ENCODE results near the gene SELENOF. TPM values are rescaled to one million over a fixed set of nuclear protein-coding genes. Genes with fewer than 3 reads are reported as not detected.
A peak's percentile ranks its signal among the peaks of the same experiment; 100 is the strongest.
"Not testable (repeated sequence)": the region's sequence is repeated elsewhere in the genome, so short reads cannot be mapped to it uniquely, and the experiment has no call there.

The SELENOF gene
- total RNA-seq, 1 donor from 2014 or later: 71.7 TPM

DNA sequence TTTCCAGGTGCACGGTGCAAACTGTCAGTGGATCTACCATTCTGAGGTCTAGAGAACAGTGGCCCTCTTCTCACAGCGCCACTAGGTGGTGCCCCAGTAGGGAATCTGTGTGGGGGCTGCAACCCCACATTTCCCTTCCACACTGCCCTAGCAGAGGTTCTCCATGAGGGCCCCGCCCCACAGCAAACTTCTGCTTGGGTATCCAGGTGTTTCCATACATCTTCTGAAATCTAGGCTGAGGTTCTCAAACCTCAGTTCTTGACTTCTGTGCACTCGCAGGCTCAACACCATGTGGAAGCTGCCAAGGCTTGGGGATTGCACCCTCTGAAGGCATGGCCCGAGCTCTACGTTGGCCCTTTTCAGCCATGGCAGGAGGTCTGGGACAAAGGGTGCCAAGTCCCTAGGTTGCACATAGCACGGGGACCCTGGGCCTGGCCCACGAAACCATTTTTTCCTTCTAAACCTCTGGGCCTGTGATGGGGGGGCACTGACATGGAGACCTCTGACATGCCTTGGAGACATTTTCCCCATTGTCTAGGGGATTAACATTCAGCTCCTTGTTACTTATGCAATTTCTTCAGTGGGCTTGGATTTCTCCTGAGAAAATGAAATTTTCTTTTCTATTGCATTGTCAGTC, 10.5 kb upstream of the SELENOF start:
- intact Hi-C loops (cut with micrococcal nuclease): no loop called here
- ATAC-seq (no peak), DNase-seq (no peak)

DNA sequence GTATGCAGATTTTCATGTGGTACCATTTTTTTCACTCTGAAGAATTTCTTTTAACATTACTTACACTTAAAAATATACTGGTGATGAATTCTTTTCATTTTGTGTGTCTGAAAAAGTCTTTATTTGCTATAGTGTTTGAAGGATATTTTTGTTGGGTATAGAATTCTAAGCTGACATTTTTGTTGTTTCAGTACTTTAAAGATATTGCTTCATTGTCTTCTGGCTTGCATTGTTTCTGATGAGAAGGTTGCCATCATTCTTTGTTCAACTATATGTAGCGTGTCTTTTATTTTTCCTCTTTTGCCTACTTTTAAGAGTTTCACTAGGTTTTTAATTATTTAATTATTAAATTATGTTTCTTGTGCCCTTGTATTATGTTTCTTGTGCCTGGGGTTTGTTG, 8.5 kb upstream of the SELENOF start:
- no peak for DNase-seq
- no peak for ATAC-seq
- intact Hi-C loops (cut with micrococcal nuclease): no loop called here

DNA sequence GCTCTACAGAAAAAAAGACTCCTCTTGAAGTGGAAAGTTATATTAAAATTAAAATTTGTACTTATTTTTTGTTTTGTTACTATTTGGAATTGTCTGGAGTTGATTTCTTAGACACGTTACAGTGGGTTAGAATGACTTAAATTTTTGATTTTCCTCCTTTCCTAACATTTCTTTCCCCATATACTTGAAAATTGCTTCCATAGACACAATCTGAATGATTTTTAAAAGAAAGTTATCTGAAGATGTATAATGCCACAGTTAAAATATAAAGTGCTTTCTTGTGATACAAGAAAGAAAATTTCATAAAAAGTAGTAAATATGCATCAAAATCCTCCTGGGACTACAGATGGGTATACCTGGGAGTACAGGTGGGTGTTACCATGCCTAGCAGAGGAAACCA, 2.8 kb upstream of the SELENOF start:
- no peak for ATAC-seq
- intact Hi-C loops (cut with micrococcal nuclease): no loop called here
- no peak for DNase-seq

DNA sequence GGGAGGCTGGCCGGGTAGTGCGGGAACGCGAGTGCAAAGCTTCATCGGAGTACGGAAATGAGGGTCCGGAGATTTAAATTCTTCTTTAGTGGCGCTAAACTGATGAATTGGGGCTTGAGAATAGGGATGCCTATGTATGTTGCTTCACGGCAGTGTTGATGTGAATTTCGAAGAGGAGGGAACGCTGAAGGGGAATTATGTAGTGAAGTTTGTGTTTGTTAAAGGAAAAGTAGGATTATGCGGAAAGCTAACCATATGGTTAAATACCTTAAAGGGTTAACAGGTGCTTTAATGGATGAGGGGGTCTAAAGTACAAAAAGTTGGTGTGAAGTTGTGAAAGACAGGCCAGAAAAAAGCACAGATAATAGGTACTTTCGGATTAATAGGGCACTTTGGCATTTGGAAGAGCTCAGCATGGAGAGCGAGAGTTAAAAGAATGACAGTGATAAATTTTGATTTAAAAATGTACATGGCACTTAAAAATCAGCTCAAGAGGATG, 1.9 kb upstream of the SELENOF start:
- DNase-seq: no peak
- intact Hi-C loops (cut with micrococcal nuclease): no loop called here
- no peak for ATAC-seq

DNA sequence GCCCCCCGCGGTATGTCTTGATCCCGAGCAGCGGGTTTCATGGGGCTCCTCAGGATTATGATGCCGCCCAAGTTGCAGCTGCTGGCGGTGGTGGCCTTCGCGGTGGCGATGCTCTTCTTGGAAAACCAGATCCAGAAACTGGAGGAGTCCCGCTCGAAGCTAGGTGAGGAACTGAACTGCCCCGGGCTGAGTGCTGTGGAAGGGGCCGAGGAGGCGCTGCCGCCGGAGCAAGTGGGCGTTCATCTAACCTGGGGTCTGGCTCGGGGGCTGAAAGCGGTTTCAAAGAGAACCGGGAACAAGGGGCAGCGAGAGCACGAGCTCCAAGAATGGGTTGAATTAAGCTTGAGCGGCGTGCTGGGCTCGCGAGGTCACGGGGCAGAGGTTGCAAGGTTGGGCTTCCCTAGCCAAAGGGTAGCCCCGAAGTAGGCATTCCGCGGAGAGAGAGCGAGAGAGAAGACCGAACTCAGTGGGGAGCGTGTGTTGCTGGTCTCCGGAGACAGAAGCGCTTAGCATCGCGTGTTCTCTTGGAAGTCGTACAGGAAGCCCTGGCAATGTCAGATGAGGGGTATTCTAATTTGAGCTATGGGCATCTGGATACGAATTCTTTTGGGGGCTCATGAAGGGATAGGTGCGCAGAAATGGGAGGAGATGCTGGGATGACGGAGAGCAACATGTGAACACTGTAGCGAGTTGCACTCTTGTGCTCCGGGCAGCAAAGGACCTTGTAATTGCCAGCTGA, 1.2 kb upstream of the SELENOF start:
- intact Hi-C loops (cut with micrococcal nuclease): no loop called here
- ATAC-seq: peak; percentile 49
- peak; percentile 59 for DNase-seq

DNA sequence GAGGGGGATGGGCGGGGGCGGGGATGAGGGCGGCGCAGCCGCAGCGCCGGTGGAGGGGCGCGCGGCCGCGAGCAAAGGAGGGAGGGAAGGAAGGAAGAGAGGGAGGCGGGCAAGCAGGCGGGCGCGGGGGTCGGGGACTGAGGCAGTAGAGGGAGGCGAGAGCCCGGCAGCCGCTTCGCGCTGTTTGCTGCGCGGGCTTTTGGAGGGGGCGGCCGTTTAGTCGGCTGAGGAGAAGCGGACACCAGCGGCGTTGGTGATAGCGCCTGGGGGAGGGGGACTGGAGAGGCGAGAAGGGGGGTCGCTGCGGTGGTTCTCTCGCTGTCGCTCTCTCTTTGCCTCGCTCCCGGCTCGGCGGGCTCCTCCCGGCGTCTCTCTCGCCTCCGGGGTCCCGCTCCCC, 673 bp upstream of the SELENOF start, which contains the start of gene HS2ST1:
HS2ST1 (plus strand) TSS at position 35 of the 397 bp plus-strand sequence.
- intact Hi-C loops (cut with micrococcal nuclease): no loop called here
- DNase-seq (no peak), ATAC-seq (no peak)

DNA sequence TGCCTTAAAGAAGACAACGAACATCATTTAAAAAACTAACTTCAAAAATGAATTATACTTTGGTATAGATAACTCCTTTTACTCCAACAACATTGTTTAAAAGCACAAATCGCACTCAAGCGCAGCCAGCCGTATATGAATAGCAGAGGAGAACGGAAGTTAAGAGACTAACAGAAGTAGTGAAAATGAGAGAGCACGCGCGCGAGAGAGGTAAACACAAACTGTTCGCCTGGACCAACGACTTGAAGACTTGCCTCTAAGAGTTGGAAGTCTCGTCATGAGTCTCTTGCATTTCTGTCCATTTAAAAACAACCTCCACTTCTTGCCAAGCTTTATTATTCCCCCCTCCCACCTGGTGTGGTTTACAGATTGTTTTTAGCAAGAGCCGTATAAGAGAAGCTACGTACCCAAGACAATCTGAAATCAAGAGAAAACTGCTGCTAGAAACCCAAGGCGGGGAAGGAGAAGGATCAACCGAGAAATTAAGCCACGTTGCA, 479 bp downstream of the SELENOF start:
- ATAC-seq (no peak), DNase-seq (no peak)
- intact Hi-C loops (cut with micrococcal nuclease): no loop called here

DNA sequence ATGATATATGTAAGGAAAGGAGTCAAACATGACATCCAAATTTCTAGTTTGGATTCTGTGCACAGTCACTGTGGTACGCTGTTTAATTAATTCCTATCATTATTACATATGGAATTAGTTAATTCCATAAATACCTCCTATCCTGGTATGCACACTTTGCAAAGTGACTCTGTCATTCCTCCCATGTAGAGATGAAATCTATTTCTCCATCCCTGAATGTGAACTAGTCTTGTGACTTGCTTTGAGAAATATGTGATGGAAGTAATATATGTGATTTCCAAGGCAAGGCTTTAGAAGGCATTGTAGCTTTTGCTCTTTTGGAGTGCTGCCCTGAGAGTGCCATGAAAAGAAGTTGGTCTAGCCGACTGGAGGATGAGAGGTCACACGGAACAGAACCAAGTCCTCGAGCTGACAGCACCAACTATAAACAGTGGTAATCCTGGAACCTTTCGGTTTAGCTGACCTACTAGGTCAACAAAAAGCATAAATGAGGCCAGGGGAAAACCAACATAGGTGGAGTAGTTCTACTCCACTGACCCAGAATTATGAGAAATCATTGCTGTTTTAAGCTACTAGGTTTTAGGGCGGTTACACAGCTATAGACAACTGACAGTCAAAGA, 1.5 kb downstream of the SELENOF start:
- intact Hi-C loops (cut with micrococcal nuclease): no loop called here
- DNase-seq: no peak
- ATAC-seq: no peak

DNA sequence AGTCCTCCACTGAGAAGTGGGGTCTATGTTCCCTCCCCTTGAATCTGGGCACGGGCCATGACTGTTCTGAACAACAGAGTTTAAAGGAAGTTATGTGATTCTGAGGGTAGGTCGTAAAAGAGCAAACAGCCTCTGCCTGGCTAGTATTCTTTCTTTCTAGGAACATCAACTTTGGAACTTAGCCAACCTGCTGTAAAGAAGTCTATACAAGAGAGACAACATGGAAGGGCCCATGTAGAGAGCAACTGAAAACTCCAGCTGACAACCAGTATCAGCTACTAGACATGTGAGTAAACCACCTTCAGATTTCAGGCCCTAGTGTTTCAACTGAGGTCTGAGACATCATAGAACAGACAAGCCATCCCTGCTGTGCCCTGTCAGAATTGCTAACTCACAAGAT, 7.5 kb downstream of the SELENOF start:
- DNase-seq: no peak
- intact Hi-C loops (cut with micrococcal nuclease): no loop called here
- no peak for ATAC-seq

DNA sequence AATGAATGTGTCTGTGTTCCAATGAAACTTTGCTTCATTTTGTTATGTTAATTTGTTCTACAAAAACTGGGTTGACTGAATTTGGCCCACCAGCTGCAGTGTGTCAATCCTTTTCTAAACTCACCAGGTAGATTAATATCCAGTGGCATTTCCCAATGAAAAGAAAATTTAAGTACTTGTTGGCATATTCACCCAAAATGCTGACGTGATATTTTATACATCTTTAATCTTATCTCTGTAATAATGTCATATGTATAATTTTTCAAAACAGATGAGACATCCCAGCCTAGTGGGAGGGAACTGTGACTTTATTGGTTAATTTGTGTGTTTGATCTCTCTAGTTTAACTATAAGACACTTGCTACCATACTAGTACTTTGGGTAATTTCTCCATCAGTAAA, 8.1 kb downstream of the SELENOF start:
- DNase-seq (no peak), ATAC-seq (no peak)
- intact Hi-C loops (cut with micrococcal nuclease): no loop called here

DNA sequence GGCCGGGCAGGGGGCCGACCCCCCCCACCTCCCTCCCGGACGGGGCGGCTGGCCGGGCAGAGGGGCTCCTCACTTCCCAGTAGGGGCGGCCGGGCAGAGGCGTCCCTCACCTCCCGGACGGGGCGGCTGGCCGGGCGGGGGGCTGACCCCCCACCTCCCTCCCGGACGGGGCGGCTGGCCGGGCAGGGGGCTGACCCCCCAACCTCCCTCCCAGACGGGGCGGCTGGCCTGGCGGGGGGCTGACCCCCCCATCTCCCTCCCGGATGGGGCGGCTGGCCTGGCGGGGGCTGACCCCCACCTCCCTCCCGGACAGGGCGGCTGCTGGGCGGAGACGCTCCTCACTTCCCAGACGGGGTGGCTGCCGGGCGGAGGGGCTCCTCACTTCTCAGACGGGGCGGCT, 14.5 kb downstream of the SELENOF start:
- ATAC-seq; intact Hi-C loops (cut with micrococcal nuclease); DNase-seq: not testable (repeated sequence)

DNA sequence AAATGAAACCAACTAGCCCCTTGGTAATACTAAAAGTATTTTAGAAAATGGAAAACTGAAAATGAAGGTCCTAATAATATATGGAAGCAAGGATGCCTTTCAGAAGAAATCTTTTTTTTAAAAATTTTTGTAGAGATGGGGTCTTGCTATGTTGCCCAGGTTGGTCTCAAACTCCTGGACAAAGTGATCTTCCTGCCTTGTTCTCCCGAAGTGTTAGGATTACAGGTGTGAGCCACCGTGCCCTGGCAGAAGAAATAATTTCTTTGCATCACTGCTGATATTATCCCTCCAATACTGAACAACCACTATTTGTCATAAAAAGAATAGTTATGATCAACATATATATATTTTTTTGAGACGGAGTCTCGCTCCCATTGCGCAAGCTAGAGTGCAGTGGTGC, 25.6 kb downstream of the SELENOF start:
- ATAC-seq: no peak
- intact Hi-C loops (cut with micrococcal nuclease): no loop called here
- no peak for DNase-seq

DNA sequence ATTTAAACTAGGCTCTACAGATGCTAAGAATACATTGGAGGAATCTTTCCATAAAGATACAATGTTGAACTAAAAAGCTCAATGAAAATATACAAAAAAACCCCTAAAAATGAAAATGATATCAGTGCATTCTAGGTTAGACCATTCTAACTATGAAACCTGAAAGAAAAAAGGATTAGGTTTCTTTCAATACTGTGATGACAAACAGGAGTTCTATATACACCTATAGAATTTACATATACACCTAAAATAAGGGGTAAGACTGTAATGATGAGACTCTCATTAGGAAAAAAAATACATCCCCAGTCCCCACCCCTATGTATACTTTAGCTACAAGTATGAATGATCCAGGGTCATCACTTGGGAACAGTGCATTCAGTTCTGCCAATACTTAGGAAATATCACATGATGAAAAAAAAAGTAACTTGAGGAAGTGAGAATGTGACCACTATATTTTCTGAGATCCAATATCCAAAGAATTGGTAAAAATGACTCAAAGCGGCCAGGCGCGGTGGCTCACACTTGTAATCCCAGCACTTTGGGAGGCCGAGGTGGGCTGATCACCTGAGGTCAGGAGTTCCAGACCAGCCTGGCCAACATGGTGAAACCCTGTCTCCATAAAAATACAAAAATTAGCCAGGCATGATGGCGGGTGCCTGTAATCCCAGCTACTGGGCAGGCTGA, 26.3 kb downstream of the SELENOF start:
- intact Hi-C loops (cut with micrococcal nuclease): no loop called here
- ATAC-seq (no peak), DNase-seq (no peak)

DNA sequence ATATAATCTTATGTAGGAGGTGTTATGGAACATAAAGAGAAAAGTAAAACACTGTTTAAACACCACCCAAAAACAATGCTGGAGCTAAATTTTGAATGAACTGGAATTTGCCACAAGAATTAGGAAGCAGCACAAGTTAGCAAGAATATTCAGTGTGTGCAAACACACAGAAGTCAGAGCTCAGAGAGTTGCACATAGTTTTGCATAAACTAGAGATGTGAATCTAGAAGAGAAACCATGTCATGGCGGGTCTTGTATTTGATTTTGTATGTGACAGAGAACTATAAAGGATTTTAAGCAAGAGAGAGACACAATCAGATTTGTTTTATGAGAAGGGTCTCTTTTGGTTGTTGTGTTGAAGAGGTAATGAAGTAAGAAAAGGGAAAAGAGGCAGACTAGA, 38.2 kb downstream of the SELENOF start:
- DNase-seq (no peak), ATAC-seq (no peak)
- intact Hi-C loops (cut with micrococcal nuclease): no loop called here

DNA sequence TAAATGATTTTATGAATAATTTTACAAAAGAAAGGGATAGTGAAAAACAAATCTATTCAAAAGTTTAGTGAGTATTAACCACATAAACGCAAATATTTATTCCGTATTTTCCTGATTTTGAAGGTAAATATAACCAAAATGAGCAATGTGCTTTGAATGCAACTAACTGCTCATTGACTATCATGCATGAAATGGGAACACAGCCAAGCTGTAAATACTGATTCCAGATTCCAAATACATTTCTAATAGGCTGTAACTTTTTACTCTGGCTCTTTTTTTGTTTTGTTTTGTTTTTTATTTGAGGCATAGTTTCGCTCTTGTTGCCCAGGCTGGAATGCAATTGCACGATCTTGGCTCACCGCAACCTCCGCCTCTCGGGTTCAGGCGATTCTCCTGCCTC, 41.8 kb downstream of the SELENOF start:
- intact Hi-C loops (cut with micrococcal nuclease): no loop called here
- ATAC-seq: no peak
- no peak for DNase-seq

DNA sequence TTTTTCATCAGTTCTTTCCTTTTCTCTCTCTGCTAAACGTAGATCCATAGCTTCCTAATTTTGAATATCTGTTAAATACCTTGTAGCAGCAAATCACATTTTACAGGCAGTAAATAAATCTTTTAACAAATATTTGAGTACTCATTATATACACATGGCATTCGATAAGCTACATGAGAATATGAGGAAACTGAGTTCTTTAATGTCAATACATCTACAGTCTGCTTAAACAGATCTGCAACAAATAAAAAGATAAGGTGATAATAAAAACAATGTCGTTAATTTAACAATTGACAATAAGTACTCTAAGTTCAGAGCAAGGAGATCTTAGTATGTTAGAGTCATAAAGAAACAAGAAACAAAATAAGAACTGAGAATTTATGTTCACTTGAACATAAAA, 42.9 kb downstream of the SELENOF start:
- DNase-seq (no peak), ATAC-seq (no peak)
- intact Hi-C loops (cut with micrococcal nuclease): no loop called here

DNA sequence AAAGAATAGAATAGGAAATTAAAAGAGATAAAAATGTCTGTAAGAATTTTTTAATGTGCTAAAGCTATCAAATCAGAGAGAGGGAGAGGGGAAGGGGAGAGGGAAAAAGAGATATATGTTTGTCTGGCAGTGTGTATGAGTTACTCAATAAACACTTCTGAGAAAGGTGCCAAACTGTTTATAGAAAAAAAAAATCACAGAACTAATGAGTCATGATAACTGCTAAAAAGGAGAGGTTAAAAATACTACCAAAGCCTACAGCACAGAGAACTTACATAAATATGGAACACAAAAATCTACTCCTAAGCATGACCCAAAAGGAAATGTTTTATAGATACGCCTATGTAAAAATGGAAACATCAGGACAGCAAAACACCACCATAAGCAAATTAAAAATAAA, 45.4 kb downstream of the SELENOF start:
- ATAC-seq (peak; percentile 13), DNase-seq (no peak)
- intact Hi-C loops (cut with micrococcal nuclease): no loop called here

DNA sequence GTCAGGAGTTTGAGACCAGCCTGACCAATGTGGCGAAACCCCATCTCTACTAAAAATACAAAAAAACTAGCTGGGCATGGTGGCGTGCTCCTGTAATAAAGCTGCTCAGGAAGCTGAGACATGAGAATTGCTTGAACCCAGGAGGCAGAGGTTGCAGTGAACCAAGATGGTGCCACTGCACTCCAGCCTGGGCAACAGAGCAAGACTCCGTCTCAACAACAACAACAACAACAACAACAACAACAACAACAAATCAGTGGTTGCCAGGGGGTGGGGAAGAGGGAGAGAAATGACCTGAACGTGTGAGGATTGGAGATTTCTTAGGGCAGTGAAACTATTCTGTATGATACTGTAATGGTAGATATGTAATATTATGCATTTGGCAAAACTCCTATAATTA, 46.6 kb downstream of the SELENOF start:
- ATAC-seq; DNase-seq; intact Hi-C loops (cut with micrococcal nuclease): not testable (repeated sequence)

DNA sequence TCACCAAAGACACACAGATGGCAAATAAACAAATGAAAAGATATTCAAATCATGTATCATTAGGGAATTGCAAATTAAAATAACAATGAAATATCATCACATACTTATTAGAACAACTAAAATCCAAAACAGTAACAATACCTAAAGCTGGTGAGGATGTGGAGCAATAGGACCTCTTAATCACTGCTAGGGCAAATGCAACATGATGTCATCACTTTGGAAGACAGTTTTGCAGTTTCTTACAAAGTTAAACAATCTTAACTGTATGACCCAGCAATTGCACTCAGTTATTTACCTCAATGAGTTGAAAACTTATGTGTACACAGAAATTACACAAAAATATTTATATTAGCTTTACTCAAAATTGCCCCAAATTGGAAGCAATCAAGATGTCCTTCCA, 47.3 kb downstream of the SELENOF start:
- DNase-seq: no peak
- ATAC-seq: no peak
- intact Hi-C loops (cut with micrococcal nuclease): no loop called here
